Fibroblast of lung (primary cell): ENCODE results near the gene CEP164. TPM values are rescaled to one million over a fixed set of nuclear protein-coding genes. Genes with fewer than 3 reads are reported as not detected.

Source experiments
- DNase-seq, 2 donors: peaks; one replicate each; pipeline versions ENCODE4 v3.0.0 to v3.0.0-alpha.2; 2010; ENCODE audit warnings: low read depth in 2 of 2
- H2AFZ ChIP-seq: 2 replicates; pipeline ENCODE4 v1.5.1; 2012; ENCODE audit warnings: low read length, control low read depth, inconsistent platforms
- H3K27ac ChIP-seq: 2 replicates; pipeline ENCODE4 v1.5.1; 2011; ENCODE audit warnings: low read length, control low read depth; ENCODE audit not compliant: insufficient read depth
- H3K27me3 ChIP-seq: 2 replicates; pipeline ENCODE4 v1.5.1; 2011; ENCODE audit warnings: mild to moderate bottlenecking, low read length; ENCODE audit not compliant: control insufficient read depth, insufficient read depth
- H3K36me3 ChIP-seq: 2 replicates; pipeline ENCODE4 v1.5.1; 2011; ENCODE audit warnings: low read length; ENCODE audit not compliant: control insufficient read depth, insufficient read depth
- H3K4me1 ChIP-seq: 2 replicates; pipeline ENCODE4 v1.5.1; 2011; ENCODE audit warnings: low read length; ENCODE audit not compliant: control insufficient read depth, insufficient read depth; ENCODE audit errors: extremely low read depth
- H3K4me2 ChIP-seq: 2 replicates; pipeline ENCODE4 v1.5.1; 2011; ENCODE audit warnings: low read length, control low read depth; ENCODE audit not compliant: insufficient read depth; ENCODE audit errors: extremely low read depth
- H3K4me3 ChIP-seq, 4 experiments: fragments of 200-600 bp in 1 of 4; sonication (generic) in 1 of 4; replicated peaks in 1 of 4; 2 replicates each; pipeline ENCODE4 v1.5.1; 2011 to 2016; ENCODE audit warnings: low read length in 4 of 4, low read depth in 3 of 4, mild to moderate bottlenecking in 3 of 4, control low read depth in 2 of 4, inconsistent platforms in 1 of 4, mixed read lengths in 1 of 4; ENCODE audit not compliant: insufficient read depth in 1 of 4; ENCODE audit errors: control extremely low read depth in 1 of 4
- H3K79me2 ChIP-seq: 2 replicates; pipeline ENCODE4 v1.5.1; 2012; ENCODE audit warnings: mild to moderate bottlenecking, low read length, inconsistent platforms; ENCODE audit not compliant: control insufficient read depth, insufficient read depth
- H3K9ac ChIP-seq: 2 replicates; pipeline ENCODE4 v1.5.1; 2011; ENCODE audit warnings: mild to moderate bottlenecking, low read length, control low read depth; ENCODE audit not compliant: insufficient read depth
- H3K9me3 ChIP-seq: 2 replicates; pipeline ENCODE4 v1.5.1; 2012; ENCODE audit warnings: low read depth, low read length; ENCODE audit not compliant: control insufficient read depth, insufficient read depth
- H4K20me1 ChIP-seq: 2 replicates; pipeline ENCODE4 v1.5.1; 2011; ENCODE audit warnings: low read length; ENCODE audit not compliant: control insufficient read depth, insufficient read depth; ENCODE audit errors: extremely low read depth
- EZH2 ChIP-seq: IDR thresholded peaks from 2 replicates; pipeline ENCODE4 v1.5.1; 2012; ENCODE audit warnings: low read length, control low read depth, mild to moderate bottlenecking; ENCODE audit errors: missing control alignments
- polyA plus RNA-seq, 2 donors: library from polyadenylated mRNA; depleted of rRNA in 1 of 2; stranded (reverse) in 1 of 2; unstranded in 1 of 2; fragments of >200 nt; gene quantifications; 2 replicates each; pipeline ENCODE4 v1.2.1, GENCODE V29; 2011 to 2012; ENCODE audit warnings: missing spikeins in 1 of 2
- total RNA-seq: library from RNA; depleted of rRNA; stranded (reverse); fragments of >200 nt; gene quantifications from 2 replicates; pipeline ENCODE4 v1.2.1, GENCODE V29; 2014
- TF ChIP-seq, protein P1 (sequence below), 2 donors: IDR thresholded peaks in 1 of 2; conservative IDR thresholded peaks in 1 of 2; 1 replicate in 1 of 2; 2 replicates in 1 of 2; pipeline ENCODE4 v1.5.1; 2011 to 2012; ENCODE audit warnings: low read length in 2 of 2, control low read depth in 1 of 2, inconsistent platforms in 1 of 2, low read depth in 1 of 2, mild to moderate bottlenecking in 1 of 2

The CEP164 gene
- total and polyA plus RNA-seq, 2 donors (not counting 1 experiment from before 2014, with no cell fraction given) = 16.1 to 33.5 TPM

GRCh38 chr11:117459123-117459978, 131.7 kb downstream of the CEP164 start:
- H3K9ac ChIP-seq = no peak overlapping the region
- no peak overlapping the region for H2AFZ ChIP-seq
- no peaks in the 10 kb centered on the region for H3K9me3 ChIP-seq
- H3K36me3 ChIP-seq = no peaks in the 10 kb centered on the region
- no peak overlapping the region for H3K4me2 ChIP-seq
- no peaks in the 10 kb centered on the region for H4K20me1 ChIP-seq
- H3K27ac ChIP-seq = no peak overlapping the region
- no peaks in the 10 kb centered on the region for H3K4me1 ChIP-seq
- no peak for DNase-seq
- no peaks in the 10 kb centered on the region for H3K79me2 ChIP-seq
- no peaks in the 10 kb centered on the region for H3K27me3 ChIP-seq
- no peak overlapping the region for H3K4me3 ChIP-seq
- no peak for TF ChIP-seq EZH2
- TF ChIP-seq, protein P1, sequence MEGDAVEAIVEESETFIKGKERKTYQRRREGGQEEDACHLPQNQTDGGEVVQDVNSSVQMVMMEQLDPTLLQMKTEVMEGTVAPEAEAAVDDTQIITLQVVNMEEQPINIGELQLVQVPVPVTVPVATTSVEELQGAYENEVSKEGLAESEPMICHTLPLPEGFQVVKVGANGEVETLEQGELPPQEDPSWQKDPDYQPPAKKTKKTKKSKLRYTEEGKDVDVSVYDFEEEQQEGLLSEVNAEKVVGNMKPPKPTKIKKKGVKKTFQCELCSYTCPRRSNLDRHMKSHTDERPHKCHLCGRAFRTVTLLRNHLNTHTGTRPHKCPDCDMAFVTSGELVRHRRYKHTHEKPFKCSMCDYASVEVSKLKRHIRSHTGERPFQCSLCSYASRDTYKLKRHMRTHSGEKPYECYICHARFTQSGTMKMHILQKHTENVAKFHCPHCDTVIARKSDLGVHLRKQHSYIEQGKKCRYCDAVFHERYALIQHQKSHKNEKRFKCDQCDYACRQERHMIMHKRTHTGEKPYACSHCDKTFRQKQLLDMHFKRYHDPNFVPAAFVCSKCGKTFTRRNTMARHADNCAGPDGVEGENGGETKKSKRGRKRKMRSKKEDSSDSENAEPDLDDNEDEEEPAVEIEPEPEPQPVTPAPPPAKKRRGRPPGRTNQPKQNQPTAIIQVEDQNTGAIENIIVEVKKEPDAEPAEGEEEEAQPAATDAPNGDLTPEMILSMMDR (conservative IDR thresholded peaks at IDR 0.05 in 1 of 2, IDR thresholded peaks at IDR 0.05 in 1 of 2; ENCODE audit: low read depth in 1 of 2, low read length in 2 of 2) = no peak

DNA sequence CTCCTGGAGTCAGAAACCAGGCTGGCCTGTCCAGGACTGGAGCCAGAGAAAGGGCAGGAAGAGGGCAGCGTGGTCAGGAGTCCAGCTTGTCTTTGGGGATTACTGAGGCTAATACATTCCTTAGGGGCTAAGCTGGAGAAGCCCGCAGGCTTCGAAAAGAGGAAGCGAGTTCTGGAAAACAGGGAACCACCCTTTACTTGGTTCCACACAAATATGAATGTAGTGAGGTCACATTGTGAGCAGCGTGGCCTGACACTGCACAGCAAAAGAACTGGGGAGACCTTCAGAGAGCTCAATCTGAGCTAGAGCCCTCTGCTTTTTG, 132.3 kb downstream of the CEP164 start:
- no peaks in the 10 kb centered on the region for H4K20me1 ChIP-seq
- no peak for TF ChIP-seq EZH2
- TF ChIP-seq, protein P1 (conservative IDR thresholded peaks at IDR 0.05 in 1 of 2, IDR thresholded peaks at IDR 0.05 in 1 of 2; ENCODE audit: low read depth in 1 of 2, low read length in 2 of 2) = no peak
- no peaks in the 10 kb centered on the region for H3K27me3 ChIP-seq
- no peaks in the 10 kb centered on the region for H3K79me2 ChIP-seq
- no peak overlapping the region for H3K4me3 ChIP-seq
- H3K9me3 ChIP-seq = no peaks in the 10 kb centered on the region
- no peak overlapping the region for H2AFZ ChIP-seq
- no peak overlapping the region for H3K4me2 ChIP-seq
- no peaks in the 10 kb centered on the region for H3K36me3 ChIP-seq
- H3K4me1 ChIP-seq = no peaks in the 10 kb centered on the region
- H3K9ac ChIP-seq = no peak overlapping the region
- no peak for DNase-seq
- no peak overlapping the region for H3K27ac ChIP-seq

DNA sequence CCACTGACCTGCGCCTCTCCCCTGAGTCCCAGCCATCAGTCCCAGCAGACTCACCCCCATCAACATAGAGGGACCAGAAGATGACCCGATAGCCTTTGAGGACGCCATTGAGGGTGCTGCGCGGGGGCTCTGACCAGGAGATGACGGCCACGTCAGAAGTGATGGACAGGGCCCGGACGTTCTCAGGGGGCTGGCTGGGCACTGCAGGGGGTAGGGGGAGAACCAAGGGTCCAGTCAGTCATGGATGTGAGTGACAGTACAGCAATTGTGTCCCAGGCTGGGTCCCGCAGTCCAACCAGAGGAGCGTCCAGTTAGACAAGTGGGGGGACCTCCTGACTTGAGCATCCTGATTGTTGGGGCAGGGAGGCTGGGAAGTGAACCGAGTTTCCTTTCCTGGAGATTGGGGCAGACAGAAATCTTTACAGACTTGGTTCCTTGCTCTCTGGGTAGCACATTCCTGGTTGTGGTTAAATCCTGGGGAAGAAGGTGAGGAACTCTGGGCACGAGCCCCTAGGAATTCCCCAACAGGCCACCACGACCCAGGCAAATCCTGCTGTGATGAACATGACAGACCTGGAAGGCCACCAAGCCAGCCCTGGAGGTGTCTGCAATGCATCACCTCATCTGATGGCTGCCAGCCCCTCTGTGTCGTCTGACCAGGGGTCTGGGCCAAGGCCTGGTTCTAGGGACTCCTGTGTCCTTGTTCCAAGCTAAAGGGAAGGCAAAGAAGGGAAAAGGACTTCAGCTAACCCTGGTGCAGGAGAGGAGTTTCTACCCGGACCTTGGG, 133.9 kb downstream of the CEP164 start:
- Histone ChIP-seq H3K9me3 (no peaks in the 10 kb centered on the region), H3K9ac (no peak overlapping the region), H3K4me3 (no peak overlapping the region), H3K4me1 (no peaks in the 10 kb centered on the region), H2AFZ (no peak overlapping the region), H3K27ac (no peak overlapping the region), H4K20me1 (no peaks in the 10 kb centered on the region), H3K4me2 (no peak overlapping the region), H3K36me3 (no peaks in the 10 kb centered on the region), H3K27me3 (no peaks in the 10 kb centered on the region), H3K79me2 (no peaks in the 10 kb centered on the region)
- DNase-seq = no peak
- no peak for TF ChIP-seq EZH2
- TF ChIP-seq, protein P1 (conservative IDR thresholded peaks at IDR 0.05 in 1 of 2, IDR thresholded peaks at IDR 0.05 in 1 of 2; ENCODE audit: low read depth in 1 of 2, low read length in 2 of 2) = no peak
